PC-3 (cell line): ENCODE results near the gene CLCF1. TPM values are rescaled to one million over a fixed set of nuclear protein-coding genes. Genes with fewer than 3 reads are reported as not detected.

Experiments used
- ATAC-seq: fragments of 200-7000 bp; cut with Tn5 transposase; 2 replicates; pipeline ENCODE4 v1.9.1; 2020; ENCODE audit warnings: mild to moderate bottlenecking, moderate library complexity
- BruUV-seq: library from RNA; stranded (reverse); fragments of 400-500 nt; replicated peaks from 2 replicates; lab custom pipeline; 2021; lab: Mats Ljungman, UMichigan
- CTCF ChIA-PET: fragments of 300-600 bp; sonication (Branson Sonifier 250); formaldehyde crosslinking; loops from one replicate; lab custom pipeline; 2022; ENCODE audit warnings: antibody characterized with exemption; lab: Charles Lee
- POLR2A ChIA-PET: fragments of 300-600 bp; sonication (Branson Sonifier 250); formaldehyde crosslinking; loops from one replicate; lab custom pipeline; 2022; ENCODE audit warnings: antibody characterized with exemption; ENCODE audit not compliant: unreplicated experiment; lab: Charles Lee
- DNase-seq: peaks from one replicate; pipeline ENCODE4 v3.0.0-alpha.2; 2015
- H2AFZ ChIP-seq: fragments of 300-600 bp; sonication (generic); 2 replicates; pipeline ENCODE4 v1.6.0; 2016; ENCODE audit warnings: antibody characterized with exemption, low read length
- H3F3A ChIP-seq: fragments of 300-600 bp; sonication (generic); one replicate; pipeline ENCODE4 v1.6.0; 2017; ENCODE audit warnings: antibody characterized with exemption, low read length, control low read depth, mild to moderate bottlenecking; ENCODE audit not compliant: unreplicated experiment
- H3K27ac ChIP-seq: fragments of 300-600 bp; sonication (generic); 2 replicates; pipeline ENCODE4 v1.5.1; 2016; ENCODE audit warnings: mild to moderate bottlenecking, low read length
- H3K27me3 ChIP-seq: fragments of 300-600 bp; sonication (generic); 2 replicates; pipeline ENCODE4 v1.6.1; 2016; ENCODE audit warnings: low read length, mixed read lengths
- H3K36me3 ChIP-seq: fragments of 300-600 bp; sonication (generic); 2 replicates; pipeline ENCODE4 v1.6.1; 2016; ENCODE audit warnings: low read depth, mixed run types, low read length, mixed read lengths
- H3K4me1 ChIP-seq: fragments of 300-600 bp; sonication (generic); 2 replicates; pipeline ENCODE4 v1.5.1; 2016; ENCODE audit warnings: low read length; ENCODE audit not compliant: insufficient read depth
- H3K4me2 ChIP-seq: fragments of 300-600 bp; sonication (generic); 2 replicates; pipeline ENCODE4 v1.6.0; 2016; ENCODE audit warnings: low read length
- H3K4me3 ChIP-seq: fragments of 300-600 bp; sonication (generic); 2 replicates; pipeline ENCODE4 v1.5.1; 2016; ENCODE audit warnings: mild to moderate bottlenecking, low read length, mixed read lengths
- H3K79me2 ChIP-seq: fragments of 300-600 bp; sonication (generic); 2 replicates; pipeline ENCODE4 v1.6.1; 2017; ENCODE audit warnings: low read length, mixed read lengths
- H3K9ac ChIP-seq: fragments of 300-600 bp; sonication (generic); 2 replicates; pipeline ENCODE4 v1.6.0; 2016; ENCODE audit warnings: mild to moderate bottlenecking, low read length
- H3K9me2 ChIP-seq: fragments of 300-600 bp; sonication (generic); replicated peaks from 2 replicates; pipeline ENCODE4 v1.6.1; 2016; ENCODE audit warnings: mixed run types, low read length, mixed read lengths
- H3K9me3 ChIP-seq: fragments of 300-600 bp; sonication (generic); 2 replicates; pipeline ENCODE4 v1.6.1; 2016; ENCODE audit warnings: low read length, mixed read lengths
- H4K20me1 ChIP-seq: fragments of 300-600 bp; sonication (generic); 2 replicates; pipeline ENCODE4 v1.6.1; 2016; ENCODE audit warnings: low read length, mixed read lengths
- EZH2 ChIP-seq: fragments of 300-600 bp; sonication (generic); IDR thresholded peaks from one replicate; pipeline ENCODE4 v1.6.1; 2017; ENCODE audit warnings: antibody characterized with exemption, mild to moderate bottlenecking, low read length; ENCODE audit not compliant: unreplicated experiment
- EZH2phosphoT487 ChIP-seq: fragments of 300-600 bp; sonication (generic); IDR thresholded peaks from 2 replicates; pipeline ENCODE4 v1.6.1; 2018; ENCODE audit warnings: mild to moderate bottlenecking, antibody characterized with exemption, low read length, borderline replicate concordance
- intact Hi-C: fragments of 100-400 bp; cut with micrococcal nuclease; formaldehyde crosslinking; loops from 2 replicates; pipeline ENCODE4 v1.9.0; 2023
- total RNA-seq: library from RNA; depleted of rRNA; stranded (reverse); fragments of >200 nt; gene quantifications from 2 replicates; pipeline ENCODE4 v1.2.3, GENCODE V29; 2014
- TF ChIP-seq, protein P1 (sequence below): fragments of 300-600 bp; sonication (generic); conservative IDR thresholded peaks from 2 replicates; pipeline ENCODE4 v1.5.1; 2017; ENCODE audit warnings: antibody characterized with exemption, low read depth, mild to moderate bottlenecking, low read length

Gene CLCF1
- total RNA-seq, 1 experiment from 2014 or later, result 48.3 TPM

DNA sequence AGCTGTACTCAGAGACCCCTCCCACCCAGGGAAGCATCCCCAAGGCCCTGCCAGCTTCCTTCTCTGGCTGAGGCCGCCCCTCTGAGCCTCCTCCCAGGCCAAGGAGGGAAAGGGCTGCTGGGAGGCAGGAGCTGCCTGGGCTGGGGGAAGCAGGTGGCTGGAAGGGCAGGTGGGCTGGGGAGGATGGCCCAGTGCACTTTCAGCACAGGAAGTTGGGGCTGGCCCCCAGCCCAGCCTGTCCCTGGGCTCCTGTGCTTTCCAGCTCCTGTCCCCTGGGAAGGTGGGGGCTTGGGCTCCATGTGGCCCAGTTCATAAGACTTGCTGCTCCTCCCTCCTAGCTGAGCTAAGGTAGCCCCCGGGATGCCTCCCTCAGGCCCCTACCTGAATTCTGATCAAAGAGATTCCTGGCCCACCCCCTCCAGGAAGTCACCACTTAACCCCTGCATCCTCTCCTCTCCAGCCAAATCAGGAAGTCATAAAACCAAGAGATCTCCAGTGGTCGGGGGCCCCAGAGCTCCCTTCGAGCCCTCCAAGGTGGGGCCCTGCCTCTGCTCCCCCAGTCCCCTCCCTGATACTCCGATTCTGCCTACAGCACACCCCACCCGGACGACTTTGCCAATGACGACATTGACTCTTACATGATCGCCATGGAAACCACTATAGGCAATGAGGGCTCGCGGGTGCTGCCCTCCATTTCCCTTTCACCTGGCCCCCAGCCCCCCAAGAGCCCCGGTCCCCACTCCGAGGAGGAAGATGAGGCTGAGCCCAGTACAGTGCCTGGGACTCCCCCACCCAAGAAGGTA, 23.4 kb upstream of the CLCF1 start:
- CTCF ChIA-PET, result no interaction called here
- no peak for DNase-seq
- Histone ChIP-seq H3K9me2 (no peaks in the 10 kb centered on the region), H3K9me3 (no peaks in the 10 kb centered on the region), H3K36me3 (peaks cover 24% of the 10 kb centered on the region), H3K27me3 (no peaks in the 10 kb centered on the region), H2AFZ (no peak overlapping the region), H3K27ac (no peak overlapping the region), H3F3A (no peaks in the 10 kb centered on the region), H3K4me3 (no peak overlapping the region), H3K9ac (no peak overlapping the region), H3K4me2 (no peak overlapping the region), H4K20me1 (peaks cover 16% of the 10 kb centered on the region; the same call in 1 of the 2 replicates), H3K4me1 (peaks cover 11% of the 10 kb centered on the region; the same call in 1 of the 2 replicates), H3K79me2 (peaks cover 38% of the 10 kb centered on the region)
- POLR2A ChIA-PET, result interaction anchor here (0.5 to 0.6 kb wide), 2 partner anchors 23 to 196 kb away, joined by 4 to 7 read pairs; no protein-coding TSS in a partner anchor
- intact Hi-C loops, result no loop called here
- ATAC-seq, result no peak
- TF ChIP-seq EZH2phosphoT487, result no peak
- BruUV-seq, result no TSS peak

DNA sequence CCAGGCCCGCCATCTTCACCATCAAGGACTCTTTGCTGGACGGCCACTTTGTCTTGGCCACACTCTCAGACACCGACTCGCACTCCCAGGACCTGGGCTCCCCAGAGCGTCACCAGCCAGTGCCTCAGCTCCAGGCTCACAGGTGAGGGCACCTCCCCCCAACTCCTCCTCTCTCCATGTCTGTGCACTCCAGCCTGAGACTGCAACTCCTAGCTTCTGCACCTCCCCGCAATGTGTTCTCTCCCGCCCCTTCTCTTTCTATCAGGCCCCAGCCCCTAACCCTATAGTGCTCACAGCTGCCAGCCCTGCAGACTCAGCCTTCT, 22.8 kb upstream of the CLCF1 start:
- ChIA-PET POLR2A (interaction anchor here (0.6 kb wide), 1 partner anchor 22 kb away, joined by 4 read pairs; no protein-coding TSS in a partner anchor), CTCF (no interaction called here)
- TF ChIP-seq, protein P1, sequence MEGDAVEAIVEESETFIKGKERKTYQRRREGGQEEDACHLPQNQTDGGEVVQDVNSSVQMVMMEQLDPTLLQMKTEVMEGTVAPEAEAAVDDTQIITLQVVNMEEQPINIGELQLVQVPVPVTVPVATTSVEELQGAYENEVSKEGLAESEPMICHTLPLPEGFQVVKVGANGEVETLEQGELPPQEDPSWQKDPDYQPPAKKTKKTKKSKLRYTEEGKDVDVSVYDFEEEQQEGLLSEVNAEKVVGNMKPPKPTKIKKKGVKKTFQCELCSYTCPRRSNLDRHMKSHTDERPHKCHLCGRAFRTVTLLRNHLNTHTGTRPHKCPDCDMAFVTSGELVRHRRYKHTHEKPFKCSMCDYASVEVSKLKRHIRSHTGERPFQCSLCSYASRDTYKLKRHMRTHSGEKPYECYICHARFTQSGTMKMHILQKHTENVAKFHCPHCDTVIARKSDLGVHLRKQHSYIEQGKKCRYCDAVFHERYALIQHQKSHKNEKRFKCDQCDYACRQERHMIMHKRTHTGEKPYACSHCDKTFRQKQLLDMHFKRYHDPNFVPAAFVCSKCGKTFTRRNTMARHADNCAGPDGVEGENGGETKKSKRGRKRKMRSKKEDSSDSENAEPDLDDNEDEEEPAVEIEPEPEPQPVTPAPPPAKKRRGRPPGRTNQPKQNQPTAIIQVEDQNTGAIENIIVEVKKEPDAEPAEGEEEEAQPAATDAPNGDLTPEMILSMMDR, result no peak
- TF ChIP-seq EZH2phosphoT487 (no peak), EZH2 (no peak)
- H3K9me3 ChIP-seq, result no peaks in the 10 kb centered on the region
- no peak overlapping the region for H3K9ac ChIP-seq
- no peaks in the 10 kb centered on the region for H3F3A ChIP-seq
- H3K9me2 ChIP-seq, result no peaks in the 10 kb centered on the region
- H3K36me3 ChIP-seq, result peaks cover 24% of the 10 kb centered on the region
- peaks cover 39% of the 10 kb centered on the region for H3K79me2 ChIP-seq
- no TSS peak for BruUV-seq
- no peak overlapping the region for H2AFZ ChIP-seq
- no peak overlapping the region for H3K4me2 ChIP-seq
- ATAC-seq (no peak), DNase-seq (no peak)
- no peaks in the 10 kb centered on the region for H3K27me3 ChIP-seq
- no peak overlapping the region for H3K27ac ChIP-seq
- H4K20me1 ChIP-seq, result peaks cover 15% of the 10 kb centered on the region; the same call in 1 of the 2 replicates
- H3K4me3 ChIP-seq, result no peak overlapping the region
- H3K4me1 ChIP-seq, result peaks cover 14% of the 10 kb centered on the region; the same call in 1 of the 2 replicates
- intact Hi-C loops, result no loop called here

DNA sequence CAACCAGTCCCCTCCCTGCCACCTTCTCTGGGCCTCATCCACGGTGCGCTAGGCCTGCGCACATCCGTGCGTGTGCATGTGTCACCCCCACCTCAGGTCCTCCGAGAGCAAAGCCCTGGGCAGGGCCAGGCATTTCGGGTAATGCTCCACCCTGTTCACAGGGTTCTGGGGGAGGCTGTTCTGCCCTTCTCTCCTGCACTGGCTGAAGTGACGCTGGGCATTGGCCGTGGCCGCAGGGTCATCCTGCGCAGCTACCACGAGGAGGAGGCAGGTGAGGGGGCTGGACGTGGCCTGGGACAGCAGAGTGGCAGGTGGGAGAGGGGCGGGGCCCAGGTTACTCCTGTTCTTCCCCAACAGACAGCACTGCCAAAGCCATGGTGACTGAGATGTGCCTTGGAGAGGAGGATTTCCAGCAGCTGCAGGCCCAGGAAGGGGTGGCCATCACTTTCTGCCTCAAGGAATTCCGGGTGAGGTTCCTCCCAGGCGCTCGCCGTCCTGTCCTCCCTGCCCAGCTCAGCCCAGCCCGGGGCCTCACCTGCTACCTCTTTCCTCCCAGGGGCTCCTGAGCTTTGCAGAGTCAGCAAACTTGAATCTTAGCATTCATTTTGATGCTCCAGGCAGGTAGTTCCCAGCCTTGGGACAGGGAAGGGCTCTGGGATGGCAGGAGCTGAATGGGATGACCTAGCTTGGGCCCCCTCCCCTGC, 22.3 kb upstream of the CLCF1 start:
- no peaks in the 10 kb centered on the region for H3F3A ChIP-seq
- H3K4me3 ChIP-seq, result no peak overlapping the region
- no peak overlapping the region for H3K27ac ChIP-seq
- H3K4me1 ChIP-seq, result peaks cover 14% of the 10 kb centered on the region; the same call in 1 of the 2 replicates
- H4K20me1 ChIP-seq, result peaks cover 10% of the 10 kb centered on the region; the same call in 1 of the 2 replicates
- H3K9me3 ChIP-seq, result no peaks in the 10 kb centered on the region
- intact Hi-C loops, result no loop called here
- H3K36me3 ChIP-seq, result peaks cover 24% of the 10 kb centered on the region
- no peak overlapping the region for H2AFZ ChIP-seq
- ATAC-seq, result no peak
- BruUV-seq, result no TSS peak
- H3K79me2 ChIP-seq, result peaks cover 39% of the 10 kb centered on the region
- H3K27me3 ChIP-seq, result no peaks in the 10 kb centered on the region
- CTCF ChIA-PET, result no interaction called here
- no peaks in the 10 kb centered on the region for H3K9me2 ChIP-seq
- TF ChIP-seq, protein P1, result no peak
- TF ChIP-seq EZH2, result no peak
- no peak overlapping the region for H3K9ac ChIP-seq
- no peak for DNase-seq
- POLR2A ChIA-PET, result no interaction called here
- no peak overlapping the region for H3K4me2 ChIP-seq
